ENCODE results near the gene CD101. TPM values are rescaled to one million over a fixed set of nuclear protein-coding genes. Genes with fewer than 3 reads are reported as not detected.

CD101 gene
- total RNA-seq, 1 experiment from 2014 or later = 1.2 TPM

DNA sequence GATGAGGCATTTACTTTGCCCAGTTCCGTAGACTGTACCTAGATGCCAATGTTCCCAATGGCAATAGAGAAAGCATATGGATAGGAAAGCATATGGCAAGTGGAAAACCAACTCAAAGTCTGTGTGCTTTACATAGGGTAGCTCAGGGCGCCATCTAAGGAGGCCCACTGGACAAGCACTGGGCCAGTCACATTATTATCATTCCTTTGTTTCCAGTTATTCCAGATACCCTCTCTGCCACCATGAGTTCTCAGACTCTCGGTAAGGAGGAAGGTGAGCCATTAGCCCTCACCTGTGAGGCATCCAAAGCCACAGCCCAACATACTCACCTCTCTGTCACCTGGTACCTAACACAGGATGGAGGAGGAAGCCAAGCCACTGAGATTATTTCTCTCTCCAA, 9.8 kb downstream of the CD101 start:
- no peak for TF ChIP-seq JUND (IDR thresholded peaks at IDR 0.05)
- no peak for TF ChIP-seq ZNF274 (IDR thresholded peaks at IDR 0.05; ENCODE audit: low read depth, low read length)
- TF ChIP-seq EGR1 (IDR thresholded peaks at IDR 0.05; ENCODE audit: low read depth) = no peak
- TF ChIP-seq EZH2 (IDR thresholded peaks at IDR 0.05) = no peak
- no peak for TF ChIP-seq SIN3A (IDR thresholded peaks at IDR 0.05; ENCODE audit: low read depth)
- no peak for TF ChIP-seq REST (IDR thresholded peaks at IDR 0.05; ENCODE audit: low read depth)
- TF ChIP-seq RAD21 (IDR thresholded peaks at IDR 0.05; ENCODE audit: low read depth) = no peak
- no peak for TF ChIP-seq SRF (IDR thresholded peaks at IDR 0.05; ENCODE audit: low read depth)
- TF ChIP-seq TCF7L2 (IDR thresholded peaks at IDR 0.05; ENCODE audit: borderline replicate concordance, extremely low read depth, insufficient read depth, insufficient read length) = no peak
- TF ChIP-seq EZH2phosphoT487 (IDR thresholded peaks at IDR 0.05; ENCODE audit: borderline replicate concordance) = no peak
- TF ChIP-seq FOSL1 (IDR thresholded peaks at IDR 0.05; ENCODE audit: low read depth) = no peak
- TF ChIP-seq, protein P1, sequence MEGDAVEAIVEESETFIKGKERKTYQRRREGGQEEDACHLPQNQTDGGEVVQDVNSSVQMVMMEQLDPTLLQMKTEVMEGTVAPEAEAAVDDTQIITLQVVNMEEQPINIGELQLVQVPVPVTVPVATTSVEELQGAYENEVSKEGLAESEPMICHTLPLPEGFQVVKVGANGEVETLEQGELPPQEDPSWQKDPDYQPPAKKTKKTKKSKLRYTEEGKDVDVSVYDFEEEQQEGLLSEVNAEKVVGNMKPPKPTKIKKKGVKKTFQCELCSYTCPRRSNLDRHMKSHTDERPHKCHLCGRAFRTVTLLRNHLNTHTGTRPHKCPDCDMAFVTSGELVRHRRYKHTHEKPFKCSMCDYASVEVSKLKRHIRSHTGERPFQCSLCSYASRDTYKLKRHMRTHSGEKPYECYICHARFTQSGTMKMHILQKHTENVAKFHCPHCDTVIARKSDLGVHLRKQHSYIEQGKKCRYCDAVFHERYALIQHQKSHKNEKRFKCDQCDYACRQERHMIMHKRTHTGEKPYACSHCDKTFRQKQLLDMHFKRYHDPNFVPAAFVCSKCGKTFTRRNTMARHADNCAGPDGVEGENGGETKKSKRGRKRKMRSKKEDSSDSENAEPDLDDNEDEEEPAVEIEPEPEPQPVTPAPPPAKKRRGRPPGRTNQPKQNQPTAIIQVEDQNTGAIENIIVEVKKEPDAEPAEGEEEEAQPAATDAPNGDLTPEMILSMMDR (IDR thresholded peaks at IDR 0.05 in 2 of 3, conservative IDR thresholded peaks at IDR 0.05 in 1 of 3; ENCODE audit: borderline replicate concordance in 1 of 3, insufficient read depth in 1 of 3, low read depth in 2 of 3, low read length in 2 of 3) = no peak
- no peak for TF ChIP-seq ZBTB33 (IDR thresholded peaks at IDR 0.05; ENCODE audit: extremely low read depth, insufficient replicate concordance, low read length)
- no peak for TF ChIP-seq YY1 (IDR thresholded peaks at IDR 0.05; ENCODE audit: extremely low read depth, insufficient replicate concordance, low read depth, low read length)
- no peak for TF ChIP-seq ZFX (IDR thresholded peaks at IDR 0.05)
- no peak for TF ChIP-seq POLR2A (IDR thresholded peaks at IDR 0.05; ENCODE audit: borderline replicate concordance, extremely low read depth, insufficient read depth, insufficient read length)
- TF ChIP-seq, protein P2, sequence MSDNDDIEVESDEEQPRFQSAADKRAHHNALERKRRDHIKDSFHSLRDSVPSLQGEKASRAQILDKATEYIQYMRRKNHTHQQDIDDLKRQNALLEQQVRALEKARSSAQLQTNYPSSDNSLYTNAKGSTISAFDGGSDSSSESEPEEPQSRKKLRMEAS (IDR thresholded peaks at IDR 0.05) = no peak
- CTCF ChIA-PET = no interaction called here

More for the DNA sequence above, 9.8 kb downstream of the CD101 start:
- Histone ChIP-seq H2AFZ (ENCODE audit: low read depth, low read length, poor library complexity, severe bottlenecking) (no peak overlapping the region), H3K9me3 (ENCODE audit: control insufficient read depth in 1 of 2, insufficient read depth in 1 of 2, low read depth in 1 of 2, low read length in 2 of 2) (no peaks in the 10 kb centered on the region), H3K4me1 (ENCODE audit: control insufficient read depth in 1 of 2, insufficient read depth in 2 of 2, low read length in 2 of 2) (no peaks in the 10 kb centered on the region), H3K27ac (ENCODE audit: low read depth, low read length) (no peak overlapping the region), H3K9me2 (ENCODE audit: insufficient read depth) (no peaks in the 10 kb centered on the region), H3K9ac (ENCODE audit: low read length) (no peak overlapping the region), H3K4me2 (ENCODE audit: low read length) (no peak overlapping the region), H4K20me1 (ENCODE audit: insufficient read depth) (no peaks in the 10 kb centered on the region), H3K4me3 (replicated peaks in 1 of 2; ENCODE audit: low read depth in 1 of 2, low read length in 2 of 2) (no peak overlapping the region), H3K27me3 (ENCODE audit: insufficient read depth, low read length) (no peaks in the 10 kb centered on the region), H3K79me2 (ENCODE audit: insufficient read depth, low read length) (no peaks in the 10 kb centered on the region), H3K36me3 (ENCODE audit: control insufficient read depth in 1 of 2, insufficient read depth in 2 of 2, low read length in 2 of 2) (no peaks in the 10 kb centered on the region)
- DNase-seq (ENCODE audit: low read depth, low spot score) (no peak), ATAC-seq (no peak)
- intact Hi-C loops (cut with micrococcal nuclease) = no loop called here
- BruUV-seq (replicated peaks) = no TSS peak
- RAD21 ChIA-PET (ENCODE audit: low non-redundant PET in 1 of 2, low total read pairs in 2 of 2, uncharacterized antibody in 2 of 2, unreplicated experiment in 2 of 2) = no interaction called here
- POLR2A ChIA-PET = no interaction called here
